ENCODE data around the gene ASL. TPM values are rescaled to one million over a fixed set of nuclear protein-coding genes. Genes with fewer than 3 reads are reported as not detected.
"Not testable (repeated sequence)": the region's sequence is repeated elsewhere in the genome, so short reads cannot be mapped to it uniquely, and the experiment has no call there.

The ASL gene
- total and polyA plus RNA-seq, 9 of the 15 experiments (the other 6 are each of a cell fraction or from before 2014, with no cell fraction given), result 2.6 to 67.0 (median 33.3) TPM

DNA sequence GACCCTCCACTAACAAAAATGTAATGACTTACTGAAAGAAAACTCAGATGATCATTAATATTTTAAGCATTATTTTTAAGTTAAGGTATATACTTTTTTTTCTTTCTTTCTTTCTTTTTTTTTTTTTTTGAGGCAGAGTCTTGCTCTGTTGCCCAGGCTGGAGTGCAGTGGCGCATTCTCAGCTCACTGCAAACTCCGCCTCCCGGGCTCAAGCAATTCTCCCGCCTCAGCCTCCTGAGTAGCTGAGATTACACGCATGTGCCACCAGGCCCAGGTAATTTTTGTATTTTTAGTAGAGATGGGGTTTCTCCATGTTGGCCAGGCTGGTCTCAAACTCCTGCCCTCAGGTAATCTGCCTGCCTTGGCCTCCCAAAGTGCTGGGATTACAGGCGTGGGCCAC is 26.5 kb downstream of the ASL start:
- peaks cover 22 to 26% of the 10 kb centered on the region in 2 experiments; a peak in 4 of 5 replicates for H3K4me1 ChIP-seq (replicated peaks in 1 of 2; ENCODE audit: control insufficient read depth in 2 of 2, insufficient read depth in 2 of 2, low read length in 2 of 2)
- POLR2A ChIA-PET, result interaction anchor here (0.9 to 1.0 kb wide), 2 partner anchors 9 to 12 kb away, joined by 4 read pairs; partner anchors contain the start of gene CRCP
- H2AFZ ChIP-seq (ENCODE audit: low read depth, low read length); ATAC-seq; H3K27me3 ChIP-seq (ENCODE audit: control insufficient read depth in 2 of 2, insufficient read depth in 2 of 2, low read length in 2 of 2); intact Hi-C loops (cut with micrococcal nuclease); H3K9me3 ChIP-seq (replicated peaks; ENCODE audit: control insufficient read depth, insufficient read depth, low read depth, low read length); DNase-seq (ENCODE audit: extremely low read depth in 1 of 4, low spot score in 3 of 4); H3K9ac ChIP-seq (ENCODE audit: insufficient read depth in 1 of 2, low read depth in 2 of 2, low read length in 2 of 2); H3K36me3 ChIP-seq (ENCODE audit: control insufficient read depth, insufficient read depth, low read length); H3K4me2 ChIP-seq (ENCODE audit: insufficient read depth, low read length); H3K9me1 ChIP-seq (ENCODE audit: control insufficient read depth, insufficient read depth, low read length); BruUV-seq (replicated peaks); in situ Hi-C loops (cut with MboI); H3K4me3 ChIP-seq; H3K79me2 ChIP-seq (ENCODE audit: control insufficient read depth, insufficient read depth, low read length); FAIRE-seq; H4K20me1 ChIP-seq (replicated peaks; ENCODE audit: control insufficient read depth, insufficient read depth, low read length); H3K27ac ChIP-seq (ENCODE audit: extremely low read depth, low read depth, low read length); CTCF ChIA-PET (ENCODE audit: low intra/inter-chr PET ratio): not testable (repeated sequence)
- 75% methylated on average over 5 of the region's 6 CpGs for WGBS (ENCODE audit: insufficient coverage, low coverage, missing lambda C conversion rate)
- TF ChIP-seq, protein P1, sequence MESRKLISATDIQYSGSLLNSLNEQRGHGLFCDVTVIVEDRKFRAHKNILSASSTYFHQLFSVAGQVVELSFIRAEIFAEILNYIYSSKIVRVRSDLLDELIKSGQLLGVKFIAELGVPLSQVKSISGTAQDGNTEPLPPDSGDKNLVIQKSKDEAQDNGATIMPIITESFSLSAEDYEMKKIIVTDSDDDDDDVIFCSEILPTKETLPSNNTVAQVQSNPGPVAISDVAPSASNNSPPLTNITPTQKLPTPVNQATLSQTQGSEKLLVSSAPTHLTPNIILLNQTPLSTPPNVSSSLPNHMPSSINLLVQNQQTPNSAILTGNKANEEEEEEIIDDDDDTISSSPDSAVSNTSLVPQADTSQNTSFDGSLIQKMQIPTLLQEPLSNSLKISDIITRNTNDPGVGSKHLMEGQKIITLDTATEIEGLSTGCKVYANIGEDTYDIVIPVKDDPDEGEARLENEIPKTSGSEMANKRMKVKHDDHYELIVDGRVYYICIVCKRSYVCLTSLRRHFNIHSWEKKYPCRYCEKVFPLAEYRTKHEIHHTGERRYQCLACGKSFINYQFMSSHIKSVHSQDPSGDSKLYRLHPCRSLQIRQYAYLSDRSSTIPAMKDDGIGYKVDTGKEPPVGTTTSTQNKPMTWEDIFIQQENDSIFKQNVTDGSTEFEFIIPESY (CRISPR knock-in tag; IDR thresholded peaks at IDR 0.05), result peak; percentile 84
- peak; percentile 41 for TF ChIP-seq CBFA2T3 (IDR thresholded peaks at IDR 0.05)
- TF ChIP-seq, protein P2, sequence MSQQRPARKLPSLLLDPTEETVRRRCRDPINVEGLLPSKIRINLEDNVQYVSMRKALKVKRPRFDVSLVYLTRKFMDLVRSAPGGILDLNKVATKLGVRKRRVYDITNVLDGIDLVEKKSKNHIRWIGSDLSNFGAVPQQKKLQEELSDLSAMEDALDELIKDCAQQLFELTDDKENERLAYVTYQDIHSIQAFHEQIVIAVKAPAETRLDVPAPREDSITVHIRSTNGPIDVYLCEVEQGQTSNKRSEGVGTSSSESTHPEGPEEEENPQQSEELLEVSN (IDR thresholded peaks at IDR 0.05; ENCODE audit: borderline replicate concordance in 1 of 2, extremely low read depth in 1 of 2, insufficient read depth in 1 of 2, insufficient read length in 1 of 2, low read depth in 1 of 2, low read length in 1 of 2, poor library complexity in 1 of 2, severe bottlenecking in 1 of 2), result peak in 1 of 2 experiments; percentile 26
- TF ChIP-seq, protein P3, sequence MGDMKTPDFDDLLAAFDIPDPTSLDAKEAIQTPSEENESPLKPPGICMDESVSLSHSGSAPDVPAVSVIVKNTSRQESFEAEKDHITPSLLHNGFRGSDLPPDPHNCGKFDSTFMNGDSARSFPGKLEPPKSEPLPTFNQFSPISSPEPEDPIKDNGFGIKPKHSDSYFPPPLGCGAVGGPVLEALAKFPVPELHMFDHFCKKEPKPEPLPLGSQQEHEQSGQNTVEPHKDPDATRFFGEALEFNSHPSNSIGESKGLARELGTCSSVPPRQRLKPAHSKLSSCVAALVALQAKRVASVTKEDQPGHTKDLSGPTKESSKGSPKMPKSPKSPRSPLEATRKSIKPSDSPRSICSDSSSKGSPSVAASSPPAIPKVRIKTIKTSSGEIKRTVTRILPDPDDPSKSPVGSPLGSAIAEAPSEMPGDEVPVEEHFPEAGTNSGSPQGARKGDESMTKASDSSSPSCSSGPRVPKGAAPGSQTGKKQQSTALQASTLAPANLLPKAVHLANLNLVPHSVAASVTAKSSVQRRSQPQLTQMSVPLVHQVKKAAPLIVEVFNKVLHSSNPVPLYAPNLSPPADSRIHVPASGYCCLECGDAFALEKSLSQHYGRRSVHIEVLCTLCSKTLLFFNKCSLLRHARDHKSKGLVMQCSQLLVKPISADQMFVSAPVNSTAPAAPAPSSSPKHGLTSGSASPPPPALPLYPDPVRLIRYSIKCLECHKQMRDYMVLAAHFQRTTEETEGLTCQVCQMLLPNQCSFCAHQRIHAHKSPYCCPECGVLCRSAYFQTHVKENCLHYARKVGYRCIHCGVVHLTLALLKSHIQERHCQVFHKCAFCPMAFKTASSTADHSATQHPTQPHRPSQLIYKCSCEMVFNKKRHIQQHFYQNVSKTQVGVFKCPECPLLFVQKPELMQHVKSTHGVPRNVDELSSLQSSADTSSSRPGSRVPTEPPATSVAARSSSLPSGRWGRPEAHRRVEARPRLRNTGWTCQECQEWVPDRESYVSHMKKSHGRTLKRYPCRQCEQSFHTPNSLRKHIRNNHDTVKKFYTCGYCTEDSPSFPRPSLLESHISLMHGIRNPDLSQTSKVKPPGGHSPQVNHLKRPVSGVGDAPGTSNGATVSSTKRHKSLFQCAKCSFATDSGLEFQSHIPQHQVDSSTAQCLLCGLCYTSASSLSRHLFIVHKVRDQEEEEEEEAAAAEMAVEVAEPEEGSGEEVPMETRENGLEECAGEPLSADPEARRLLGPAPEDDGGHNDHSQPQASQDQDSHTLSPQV (IDR thresholded peaks at IDR 0.05), result 0 out of 2 replicates have a peak, but pooled peaks have one; percentile 21
- TF ChIP-seq ZNF121 (CRISPR knock-in tag; conservative IDR thresholded peaks at IDR 0.05), result peak; percentile 55; the same call in 1 of the 2 replicates

Data from K562 (cell line).